Ishikawa (cell line): Measurements from ENCODE around the gene PTPRM.

Experiments used
- CEBPB ChIP-seq: IDR thresholded peaks from 2 replicates; pipeline ENCODE4 v1.6.1; 2012
- CREB1 ChIP-seq: IDR thresholded peaks from 2 replicates; pipeline ENCODE4 v1.6.1; 2012; ENCODE audit warnings: low read depth
- EGR1 ChIP-seq: IDR thresholded peaks from 2 replicates; pipeline ENCODE4 v1.6.1; 2012
- EP300 ChIP-seq: IDR thresholded peaks from 2 replicates; pipeline ENCODE4 v1.6.1; 2012; ENCODE audit warnings: borderline replicate concordance
- FOXM1 ChIP-seq: IDR thresholded peaks from 2 replicates; pipeline ENCODE4 v1.6.1; 2012; ENCODE audit warnings: low read depth, borderline replicate concordance
- MAX ChIP-seq: IDR thresholded peaks from 2 replicates; pipeline ENCODE4 v1.6.1; 2012
- NFIC ChIP-seq: IDR thresholded peaks from 2 replicates; pipeline ENCODE4 v1.6.1; 2012
- RAD21 ChIP-seq: IDR thresholded peaks from 2 replicates; pipeline ENCODE4 v1.6.1; 2012; ENCODE audit warnings: low read depth
- REST ChIP-seq: IDR thresholded peaks from 2 replicates; pipeline ENCODE4 v1.6.1; 2012; ENCODE audit warnings: low read depth, mild to moderate bottlenecking
- TAF1 ChIP-seq: IDR thresholded peaks from 2 replicates; pipeline ENCODE4 v1.6.1; 2012; ENCODE audit warnings: low read depth, mild to moderate bottlenecking
- TCF12 ChIP-seq: IDR thresholded peaks from 2 replicates; pipeline ENCODE4 v1.6.1; 2012; ENCODE audit warnings: low read depth
- TEAD4 ChIP-seq: IDR thresholded peaks from 2 replicates; pipeline ENCODE4 v1.6.1; 2012
- USF1 ChIP-seq: IDR thresholded peaks from 2 replicates; pipeline ENCODE4 v1.6.1; 2012
- YY1 ChIP-seq: IDR thresholded peaks from 2 replicates; pipeline ENCODE4 v1.6.1; 2012; ENCODE audit warnings: low read depth
- ZBTB7A ChIP-seq: IDR thresholded peaks from 2 replicates; pipeline ENCODE4 v1.6.1; 2012; ENCODE audit warnings: low read depth

Gene PTPRM

GRCh38 chr18:7671105-7671504, 104.0 kb downstream of the PTPRM start:
- no peak for TF ChIP-seq ZBTB7A
- no peak for TF ChIP-seq RAD21
- TF ChIP-seq TCF12 = no peak
- no peak for TF ChIP-seq CEBPB
- no peak for TF ChIP-seq MAX
- no peak for TF ChIP-seq NFIC
- TF ChIP-seq EGR1 = no peak
- no peak for TF ChIP-seq FOXM1
- no peak for TF ChIP-seq USF1
- TF ChIP-seq REST = no peak

GRCh38 chr18:7676253-7676873, 109.2 kb downstream of the PTPRM start:
- TF ChIP-seq USF1 = no peak
- TF ChIP-seq YY1 = no peak
- TF ChIP-seq EP300 = no peak
- no peak for TF ChIP-seq RAD21
- TF ChIP-seq REST = no peak
- no peak for TF ChIP-seq EGR1
- TF ChIP-seq TAF1 = no peak
- TF ChIP-seq ZBTB7A = no peak
- no peak for TF ChIP-seq MAX
- no peak for TF ChIP-seq CREB1
- TF ChIP-seq TEAD4 = no peak
- no peak for TF ChIP-seq TCF12
- no peak for TF ChIP-seq NFIC
- TF ChIP-seq FOXM1 = no peak
- TF ChIP-seq CEBPB = no peak

GRCh38 chr18:7677001-7677400, 109.9 kb downstream of the PTPRM start:
- TF ChIP-seq EGR1 (no peak), CREB1 (no peak), CEBPB (no peak), TCF12 (no peak), EP300 (no peak), RAD21 (no peak), TAF1 (no peak), USF1 (no peak), MAX (no peak), REST (no peak), ZBTB7A (no peak), FOXM1 (no peak), YY1 (no peak), NFIC (no peak), TEAD4 (no peak)

GRCh38 chr18:7677424-7677823, 110.3 kb downstream of the PTPRM start:
- no peak for TF ChIP-seq NFIC
- TF ChIP-seq ZBTB7A = no peak
- no peak for TF ChIP-seq CREB1
- no peak for TF ChIP-seq TCF12
- no peak for TF ChIP-seq CEBPB
- no peak for TF ChIP-seq TEAD4
- TF ChIP-seq MAX = no peak
- no peak for TF ChIP-seq REST
- no peak for TF ChIP-seq USF1
